GM13976 (cell line): ENCODE measurements around the gene ANKRD62.
"Not testable (repeated sequence)": the region's sequence is repeated elsewhere in the genome, so short reads cannot be mapped to it uniquely, and the experiment has no call there.

Experiments
- DNase-seq: peaks from one replicate; pipeline ENCODE4 v3.0.0; 2012; ENCODE audit warnings: low spot score
- in situ Hi-C: fragments of 300-500 bp; cut with MboI; formaldehyde crosslinking; loops from one replicate; pipeline ENCODE4 v1.12.0; 2022; ENCODE audit warnings: low sequenced_read_pairs, mixed read lengths, inconsistent platforms; ENCODE audit not compliant: unreplicated experiment
- TF ChIP-seq, protein P1 (sequence below): IDR thresholded peaks from 2 replicates; pipeline ENCODE4 v1.5.1; 2012; ENCODE audit warnings: borderline replicate concordance, mild to moderate bottlenecking; ENCODE audit not compliant: insufficient read depth; ENCODE audit errors: extremely low read depth, missing control alignments, control extremely low read depth

Gene ANKRD62

DNA sequence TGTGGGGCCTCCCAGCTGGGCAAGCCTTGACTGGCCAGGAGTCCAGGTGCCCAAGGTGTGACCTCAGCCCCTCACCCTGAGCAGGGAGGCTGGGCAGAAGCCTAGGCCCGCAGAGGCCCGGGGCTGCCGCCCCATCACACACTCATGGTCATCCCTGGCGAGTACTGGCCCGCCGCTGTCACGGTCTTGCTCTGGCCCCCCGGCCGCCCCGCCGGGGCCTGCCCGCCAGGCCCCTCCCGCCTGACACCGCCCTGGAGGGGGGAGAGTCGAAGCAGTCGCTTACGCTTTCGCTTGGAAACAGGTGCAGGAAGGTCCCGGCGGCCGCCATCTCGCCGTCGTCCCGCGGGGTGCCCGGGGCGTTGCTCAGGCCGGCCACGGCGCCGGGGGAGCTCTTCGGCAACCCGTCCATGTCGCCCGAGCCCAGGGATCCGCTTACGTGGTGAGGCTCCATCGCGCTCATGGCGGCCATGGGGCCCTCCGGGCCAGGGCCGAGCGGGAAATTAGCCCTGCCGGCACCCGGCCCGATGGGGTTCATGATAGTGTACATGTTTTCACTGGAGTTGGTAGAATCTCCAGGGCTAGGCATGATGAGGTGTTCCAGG is 26.6 kb upstream of the ANKRD62 start:
- in situ Hi-C loops = no loop called here
- TF ChIP-seq, protein P1, sequence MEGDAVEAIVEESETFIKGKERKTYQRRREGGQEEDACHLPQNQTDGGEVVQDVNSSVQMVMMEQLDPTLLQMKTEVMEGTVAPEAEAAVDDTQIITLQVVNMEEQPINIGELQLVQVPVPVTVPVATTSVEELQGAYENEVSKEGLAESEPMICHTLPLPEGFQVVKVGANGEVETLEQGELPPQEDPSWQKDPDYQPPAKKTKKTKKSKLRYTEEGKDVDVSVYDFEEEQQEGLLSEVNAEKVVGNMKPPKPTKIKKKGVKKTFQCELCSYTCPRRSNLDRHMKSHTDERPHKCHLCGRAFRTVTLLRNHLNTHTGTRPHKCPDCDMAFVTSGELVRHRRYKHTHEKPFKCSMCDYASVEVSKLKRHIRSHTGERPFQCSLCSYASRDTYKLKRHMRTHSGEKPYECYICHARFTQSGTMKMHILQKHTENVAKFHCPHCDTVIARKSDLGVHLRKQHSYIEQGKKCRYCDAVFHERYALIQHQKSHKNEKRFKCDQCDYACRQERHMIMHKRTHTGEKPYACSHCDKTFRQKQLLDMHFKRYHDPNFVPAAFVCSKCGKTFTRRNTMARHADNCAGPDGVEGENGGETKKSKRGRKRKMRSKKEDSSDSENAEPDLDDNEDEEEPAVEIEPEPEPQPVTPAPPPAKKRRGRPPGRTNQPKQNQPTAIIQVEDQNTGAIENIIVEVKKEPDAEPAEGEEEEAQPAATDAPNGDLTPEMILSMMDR = no peak
- DNase-seq = no peak

DNA sequence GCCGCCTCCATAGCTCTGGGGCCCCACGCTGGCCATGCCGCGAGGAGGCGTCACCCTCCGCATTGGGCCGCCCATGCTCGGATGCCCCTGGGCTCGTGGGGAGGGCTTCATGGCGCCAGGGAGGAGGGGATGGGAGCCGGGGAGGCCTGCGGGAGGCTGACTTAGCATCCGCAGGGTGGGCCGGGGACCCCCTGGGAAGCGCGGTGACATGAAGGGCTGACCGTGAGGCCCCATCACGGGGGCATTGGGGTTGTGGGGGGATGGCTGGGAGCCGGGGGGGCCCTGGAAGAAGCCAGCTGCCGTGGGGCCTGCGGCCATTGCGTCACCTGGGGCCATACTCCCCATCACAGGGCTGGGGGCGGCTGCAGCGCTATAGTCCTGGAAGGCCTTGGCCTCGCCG is 26.0 kb upstream of the ANKRD62 start:
- DNase-seq = no peak
- in situ Hi-C loops = no loop called here
- TF ChIP-seq, protein P1 = no peak

DNA sequence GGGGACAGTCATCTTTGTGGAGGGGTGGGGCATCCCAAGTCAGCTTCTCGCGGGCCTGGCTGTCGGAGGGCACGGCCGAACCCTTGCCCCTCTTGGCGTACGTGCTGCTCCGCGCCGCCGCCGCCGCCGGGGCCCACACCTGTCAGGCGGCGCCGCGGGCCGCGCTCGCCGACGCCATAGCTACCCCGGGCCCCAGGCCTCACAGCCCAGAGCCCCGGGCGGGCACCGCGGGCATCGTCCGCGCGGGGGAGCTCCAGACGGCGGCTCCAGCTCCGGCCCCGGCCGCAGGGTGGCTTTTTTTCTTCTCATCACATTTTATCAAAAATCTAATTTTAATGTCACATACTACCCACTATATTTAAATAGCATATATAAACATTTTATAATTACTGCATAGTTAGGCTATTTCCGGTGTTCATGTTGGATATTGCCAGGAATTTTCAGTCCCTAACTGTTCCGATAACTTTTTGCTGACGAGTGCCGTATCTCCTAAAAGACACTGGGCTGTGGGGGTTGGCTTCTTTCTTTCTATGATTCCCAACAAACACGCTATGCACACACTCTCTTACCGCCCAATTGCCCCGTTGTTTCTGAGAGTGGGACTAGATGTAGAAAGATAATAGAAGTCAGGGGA is 25.2 kb upstream of the ANKRD62 start:
- in situ Hi-C loops, DNase-seq: not testable (repeated sequence)

DNA sequence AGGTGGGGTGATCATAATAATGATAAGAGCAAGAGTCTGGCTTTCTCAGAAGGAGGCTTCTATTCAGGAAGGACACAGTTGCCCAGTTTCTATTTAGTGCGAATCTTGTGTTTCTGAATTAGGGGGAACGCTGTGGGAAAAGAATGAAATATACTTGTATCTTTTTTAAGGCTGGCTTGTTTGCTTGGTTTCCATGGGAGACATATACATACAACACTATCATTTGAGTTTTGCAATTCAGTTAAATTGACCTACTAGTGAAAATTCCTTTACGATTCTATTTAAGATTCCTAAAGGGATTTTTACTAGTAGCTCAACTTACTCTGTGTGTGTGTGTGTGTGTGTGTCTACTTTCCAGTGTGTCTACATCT is 24.7 kb upstream of the ANKRD62 start:
- TF ChIP-seq, protein P1 = no peak
- in situ Hi-C loops = no loop called here
- no peak for DNase-seq

DNA sequence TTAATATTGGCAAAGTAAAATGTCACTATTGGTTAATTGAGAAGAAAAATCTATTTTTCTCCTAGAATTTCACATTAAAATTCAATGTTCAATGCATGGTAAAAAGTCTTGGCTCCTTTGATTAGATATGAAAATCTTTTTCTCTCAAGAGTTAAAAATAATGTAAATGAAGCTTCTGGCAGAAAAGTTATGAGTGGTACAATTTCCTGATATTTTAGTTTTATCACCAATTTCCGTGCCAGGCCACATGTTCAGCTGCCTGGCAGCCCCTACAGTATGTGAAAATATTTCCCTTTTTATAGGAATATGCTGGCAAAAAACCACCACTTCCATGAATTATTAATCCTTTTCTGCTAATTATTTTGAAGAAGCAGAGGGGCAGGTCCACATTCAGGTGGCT is 22.6 kb upstream of the ANKRD62 start:
- in situ Hi-C loops, DNase-seq: not testable (repeated sequence)

DNA sequence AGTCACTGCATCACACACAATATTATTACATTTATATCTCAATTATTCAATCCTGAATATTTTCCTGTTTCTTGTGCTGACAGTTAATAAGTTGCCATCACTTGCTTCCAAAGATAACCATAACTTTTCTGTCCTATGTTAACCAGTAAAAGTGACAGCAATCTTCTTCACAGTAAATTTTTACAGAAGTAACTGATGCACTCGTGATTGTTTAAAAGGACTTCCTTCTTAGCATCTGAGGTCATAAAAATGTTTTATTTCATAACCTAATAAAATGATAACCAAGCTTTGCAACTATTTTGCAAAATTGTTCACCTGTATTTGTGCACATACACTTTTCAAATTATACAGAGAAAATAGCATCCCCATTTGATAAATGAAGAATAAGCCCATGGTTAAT is 20.6 kb upstream of the ANKRD62 start:
- DNase-seq = no peak
- in situ Hi-C loops = no loop called here
- TF ChIP-seq, protein P1 = no peak

DNA sequence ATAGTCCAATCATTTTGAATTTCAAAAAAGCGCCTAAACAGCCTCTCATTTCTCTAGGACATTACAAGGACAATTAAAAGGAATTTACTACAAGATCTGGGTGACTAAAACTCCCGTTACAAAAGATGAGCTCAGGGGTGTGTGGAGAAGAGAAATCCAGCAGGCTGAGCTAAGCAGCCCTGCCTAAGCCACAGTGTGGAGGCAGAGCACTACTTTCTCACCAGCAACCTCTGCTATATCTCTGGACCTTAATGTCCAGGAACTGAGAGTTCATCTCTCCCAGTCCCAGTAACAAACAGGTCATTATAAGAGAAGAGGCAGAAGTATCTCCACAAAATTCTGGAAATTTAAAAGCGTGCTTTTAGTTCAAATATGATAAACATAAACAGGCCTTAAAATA is 18.9 kb upstream of the ANKRD62 start:
- TF ChIP-seq, protein P1 = peak; percentile 19
- DNase-seq = no peak
- in situ Hi-C loops = no loop called here
